Measurements from ENCODE around the gene MIA. TPM values are rescaled to one million over a fixed set of nuclear protein-coding genes. Genes with fewer than 3 reads are reported as not detected.
"Not testable (repeated sequence)": the region's sequence is repeated elsewhere in the genome, so short reads cannot be mapped to it uniquely, and the experiment has no call there.

MIA gene
- total and polyA plus RNA-seq, 3 experiments from 2014 or later, result 0.89 to 1.1 TPM; not detected in 1

DNA sequence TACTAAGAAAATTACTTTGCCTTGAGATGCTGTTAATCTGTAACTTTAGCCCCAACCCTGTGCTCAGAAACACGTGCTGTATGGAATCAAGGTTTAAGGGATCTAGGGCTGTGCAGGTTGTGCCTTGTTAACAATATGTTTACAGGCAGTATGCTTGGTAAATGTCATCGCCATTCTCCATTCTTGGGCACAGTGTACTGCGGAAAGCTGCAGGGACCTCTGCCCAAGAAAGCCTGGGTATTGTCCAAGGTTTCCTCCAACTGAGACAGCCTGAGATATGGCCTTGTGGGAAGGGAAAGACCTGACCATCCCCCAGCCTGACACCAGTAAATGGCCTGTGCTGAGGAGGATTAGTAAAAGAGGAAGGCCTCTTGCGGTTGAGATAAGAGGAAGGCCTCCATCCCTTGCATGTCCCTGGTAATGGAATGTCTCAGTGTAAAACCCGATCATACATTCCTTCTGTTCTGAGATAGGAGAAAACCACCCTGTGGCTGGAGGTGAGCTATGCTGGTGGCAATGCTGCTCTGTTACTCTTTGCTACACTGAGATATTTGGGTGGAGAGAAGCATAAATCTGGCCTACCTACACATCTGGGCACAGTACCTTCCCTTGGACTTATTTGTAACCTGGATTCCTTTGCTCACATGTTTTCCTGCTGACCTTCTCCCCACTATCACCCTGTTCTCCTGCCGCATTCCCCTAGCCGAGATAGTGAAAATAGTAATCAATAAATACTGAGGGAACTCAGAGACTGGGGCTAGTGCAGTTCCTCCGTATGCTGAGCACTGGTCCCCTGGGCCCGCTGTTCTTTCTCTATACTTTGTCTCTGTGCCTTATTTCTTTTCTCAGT is 47.6 kb downstream of the MIA start:
- H3K4me3 Mint-ChIP-seq; H3K4me3 ChIP-seq (ENCODE audit: low read length); H3K36me3 Mint-ChIP-seq; DNase-seq; H3K9me3 ChIP-seq (ENCODE audit: low read length); H3K27me3 ChIP-seq (ENCODE audit: insufficient read depth, low read length, poor library complexity, severe bottlenecking); H3K27me3 Mint-ChIP-seq; POLR2A ChIA-PET; H3K9me3 Mint-ChIP-seq; H3K36me3 ChIP-seq (ENCODE audit: insufficient read depth, low read length): not testable (repeated sequence)
- Mint-ChIP-seq H3K4me1 (peaks cover 39 to 63% (median 48%) of the 10 kb centered on the region in 3 donors), H3K27ac (peak overlapping the region in 6 of 8 donors; percentile 3 to 84 (median 51))
- peak overlapping the region; percentile 38 for H3K27ac ChIP-seq (ENCODE audit: low read depth, low read length)
- H3K4me1 ChIP-seq (ENCODE audit: insufficient read depth, low read length), result peaks cover 34% of the 10 kb centered on the region
- CTCF ChIA-PET, result interaction anchor here (2.0 kb wide), 1 partner anchor 160 kb away, joined by 10 read pairs; no protein-coding TSS in a partner anchor

DNA sequence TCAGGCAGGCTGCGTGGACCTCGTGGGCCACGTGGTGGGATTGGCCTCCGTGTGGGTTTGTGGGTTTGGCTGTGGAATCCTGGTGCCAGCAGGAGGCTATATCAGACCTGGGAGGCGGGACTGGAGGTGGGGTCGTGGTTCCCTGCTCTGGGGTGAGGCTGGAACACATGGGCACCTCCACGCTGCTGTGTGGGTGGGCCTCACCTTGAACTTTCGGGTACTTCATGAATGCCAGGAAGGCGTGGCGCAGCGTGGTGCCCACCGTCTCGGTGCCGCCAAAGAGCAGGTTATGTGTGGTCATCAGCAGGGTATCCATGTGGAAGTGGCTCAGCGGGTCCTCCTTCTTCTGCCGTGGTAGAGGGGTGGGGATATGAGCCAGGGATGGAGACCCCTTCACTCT is 49.6 kb downstream of the MIA start:
- H3K27me3 Mint-ChIP-seq; H3K9me3 Mint-ChIP-seq; H3K27me3 ChIP-seq (ENCODE audit: insufficient read depth, low read length, poor library complexity, severe bottlenecking); H3K9me3 ChIP-seq (ENCODE audit: low read length); H3K27ac ChIP-seq (ENCODE audit: low read depth, low read length); DNase-seq; H3K4me3 Mint-ChIP-seq; H3K4me3 ChIP-seq (ENCODE audit: low read length); H3K36me3 ChIP-seq (ENCODE audit: insufficient read depth, low read length); POLR2A ChIA-PET: not testable (repeated sequence)
- peaks cover 18% of the 10 kb centered on the region for H3K4me1 ChIP-seq (ENCODE audit: insufficient read depth, low read length)
- Mint-ChIP-seq H3K4me1 (peaks cover 24 to 47% (median 34%) of the 10 kb centered on the region in 3 donors), H3K36me3 (peaks cover 5 to 10% (median 7%) of the 10 kb centered on the region in 3 donors), H3K27ac (peak overlapping the region in 4 of 8 donors; percentile 86 to 95 (median 90))
- CTCF ChIA-PET, result interaction anchor here (2.0 kb wide), 1 partner anchor 162 kb away, joined by 10 read pairs; no protein-coding TSS in a partner anchor

GRCh38 chr19:40825460-40826095 is 50.3 kb downstream of the MIA start:
- H3K4me3 ChIP-seq (ENCODE audit: low read length); DNase-seq; H3K27me3 ChIP-seq (ENCODE audit: insufficient read depth, low read length, poor library complexity, severe bottlenecking); POLR2A ChIA-PET; H3K27ac ChIP-seq (ENCODE audit: low read depth, low read length); H3K36me3 ChIP-seq (ENCODE audit: insufficient read depth, low read length); H3K27me3 Mint-ChIP-seq; H3K9me3 Mint-ChIP-seq; H3K9me3 ChIP-seq (ENCODE audit: low read length): not testable (repeated sequence)
- peak overlapping the region in 7 of 8 donors; percentile 32 to 95 (median 86) for H3K27ac Mint-ChIP-seq
- H3K36me3 Mint-ChIP-seq, result peaks cover 5 to 13% (median 7%) of the 10 kb centered on the region in 3 donors
- CTCF ChIA-PET, result interaction anchor here (2.0 kb wide), 1 partner anchor 163 kb away, joined by 10 read pairs; no protein-coding TSS in a partner anchor
- peaks cover 24 to 46% (median 33%) of the 10 kb centered on the region in 3 donors for H3K4me1 Mint-ChIP-seq
- peaks cover 18% of the 10 kb centered on the region for H3K4me1 ChIP-seq (ENCODE audit: insufficient read depth, low read length)
- H3K4me3 Mint-ChIP-seq, result peak overlapping the region in 5 of 7 donors; percentile 19 to 61 (median 45)

GRCh38 chr19:40826312-40826698 is 51.0 kb downstream of the MIA start:
- H3K4me3 ChIP-seq (ENCODE audit: low read length); H3K9me3 ChIP-seq (ENCODE audit: low read length); H3K36me3 ChIP-seq (ENCODE audit: insufficient read depth, low read length); H3K27me3 Mint-ChIP-seq; H3K9me3 Mint-ChIP-seq; DNase-seq; H3K27me3 ChIP-seq (ENCODE audit: insufficient read depth, low read length, poor library complexity, severe bottlenecking); CTCF ChIA-PET; POLR2A ChIA-PET: not testable (repeated sequence)
- H3K4me1 ChIP-seq (ENCODE audit: insufficient read depth, low read length), result peaks cover 18% of the 10 kb centered on the region
- Mint-ChIP-seq H3K4me3 (peak overlapping the region in 6 of 7 donors; percentile 21 to 88 (median 49)), H3K36me3 (peaks cover 5 to 15% (median 7%) of the 10 kb centered on the region in 3 donors), H3K4me1 (peaks cover 24 to 46% (median 33%) of the 10 kb centered on the region in 3 donors), H3K27ac (peak overlapping the region; percentile 54 to 98 (median 95))
- peak overlapping the region; percentile 41 for H3K27ac ChIP-seq (ENCODE audit: low read depth, low read length)

DNA sequence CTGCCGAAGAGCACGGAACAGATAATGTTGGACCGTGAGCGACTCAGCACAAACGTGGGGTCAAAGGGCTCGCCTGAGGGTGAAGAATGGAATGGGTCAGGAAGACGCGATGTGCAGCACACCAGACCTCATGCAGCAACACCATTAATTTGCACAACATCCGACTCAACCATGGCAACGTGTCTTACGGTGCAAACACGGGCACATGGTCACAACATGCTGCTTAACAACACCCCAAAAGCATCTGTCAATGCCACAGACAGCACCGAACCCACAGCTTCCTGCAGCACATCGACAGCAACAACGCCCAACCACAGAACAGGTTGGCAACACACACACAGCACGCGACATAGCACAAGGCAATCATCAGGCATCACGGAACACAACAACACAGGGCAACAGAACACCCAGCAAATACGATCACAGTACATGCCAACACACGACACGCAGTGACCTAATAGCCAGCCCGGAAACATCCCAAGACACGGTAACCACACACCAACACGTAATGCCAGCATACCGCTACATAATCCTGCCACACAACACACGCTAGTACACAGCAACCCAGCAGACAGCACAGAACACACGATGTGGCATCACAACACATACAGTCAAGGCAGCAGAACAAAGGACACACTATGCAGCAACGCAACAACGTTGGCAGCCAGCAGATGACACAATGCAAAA is 51.5 kb downstream of the MIA start:
- Mint-ChIP-seq H3K4me3 (peak overlapping the region; percentile 8 to 88 (median 44)), H3K36me3 (peaks cover 5 to 15% (median 7%) of the 10 kb centered on the region in 3 donors), H3K4me1 (peaks cover 24 to 46% (median 34%) of the 10 kb centered on the region in 3 donors), H3K27ac (peak overlapping the region; percentile 54 to 98 (median 95))
- H3K4me3 ChIP-seq (ENCODE audit: low read length); POLR2A ChIA-PET; H3K9me3 Mint-ChIP-seq; H3K36me3 ChIP-seq (ENCODE audit: insufficient read depth, low read length); H3K27me3 Mint-ChIP-seq; H3K27me3 ChIP-seq (ENCODE audit: insufficient read depth, low read length, poor library complexity, severe bottlenecking); CTCF ChIA-PET; H3K9me3 ChIP-seq (ENCODE audit: low read length): not testable (repeated sequence)
- Histone ChIP-seq H3K27ac (ENCODE audit: low read depth, low read length) (peak overlapping the region; percentile 41), H3K4me1 (ENCODE audit: insufficient read depth, low read length) (peaks cover 18% of the 10 kb centered on the region)
- peak; percentile 45 to 90 (median 86) for DNase-seq

Other genes with a start within 250 kb of the MIA start
- gene SHKBP1, start 198.6 kb upstream of the MIA start, total RNA-seq, result 100 to 1,000 TPM; 103 to 104 TPM
- 159 TPM for gene SHKBP1, start 198.6 kb upstream of the MIA start, polyA plus RNA-seq
- 100 to 1,000 TPM; 103 to 111 TPM for gene LTBP4, start 174.2 kb upstream of the MIA start, total RNA-seq
- 40.0 TPM for gene LTBP4, start 174.2 kb upstream of the MIA start, polyA plus RNA-seq
- 10 to 100 TPM; 13.6 to 13.7 TPM for gene NUMBL, start 84.9 kb upstream of the MIA start, total RNA-seq
- gene NUMBL, start 84.9 kb upstream of the MIA start, polyA plus RNA-seq, result 1.1 TPM
- 10 to 100 TPM; 20.6 to 25.7 TPM for gene COQ8B, start 58.6 kb upstream of the MIA start, total RNA-seq
- gene COQ8B, start 58.6 kb upstream of the MIA start, polyA plus RNA-seq, result 17.3 TPM
- gene ITPKC, start 58.4 kb upstream of the MIA start, total RNA-seq, result 1 to 10 TPM; 5.5 to 5.7 TPM
- gene ITPKC, start 58.4 kb upstream of the MIA start, polyA plus RNA-seq, result 8.9 TPM
- gene ACTMAP, start 25.0 kb upstream of the MIA start, total RNA-seq, result 10 to 100 TPM; 10.3 to 10.6 TPM
- 2.9 TPM for gene ACTMAP, start 25.0 kb upstream of the MIA start, polyA plus RNA-seq
- gene SNRPA, start 24.3 kb upstream of the MIA start, total RNA-seq, result 100 to 1,000 TPM; 202 TPM
- gene SNRPA, start 24.3 kb upstream of the MIA start, polyA plus RNA-seq, result 89.5 TPM
- gene RAB4B, start 2.7 kb downstream of the MIA start, total RNA-seq, result 10 to 100 TPM; 24.2 to 27.2 TPM
- gene RAB4B, start 2.7 kb downstream of the MIA start, polyA plus RNA-seq, result 95.2 TPM
- gene EGLN2, start 23.7 kb downstream of the MIA start, total RNA-seq, result 100 to 1,000 TPM; 101 to 103 TPM
- gene EGLN2, start 23.7 kb downstream of the MIA start, polyA plus RNA-seq, result 174 TPM
- gene CYP2A6, start 74.9 kb downstream of the MIA start, total RNA-seq, result not detected
- not detected for gene CYP2A6, start 74.9 kb downstream of the MIA start, polyA plus RNA-seq
- gene CYP2A7, start 106.7 kb downstream of the MIA start, total RNA-seq, result not detected
- not detected for gene CYP2A7, start 106.7 kb downstream of the MIA start, polyA plus RNA-seq
- gene CYP2B6, start 215.8 kb downstream of the MIA start, total RNA-seq, result not detected
- gene CYP2B6, start 215.8 kb downstream of the MIA start, polyA plus RNA-seq, result not detected